HG02943 (cell line): Measurements from ENCODE around the gene COMMD4.

Experiments used
- ATAC-seq: cut with Tn5 transposase; IDR thresholded peaks from one replicate; pipeline ENCODE4 v1.9.1; 2021; ENCODE audit warnings: mild to moderate bottlenecking, low read depth, moderate library complexity; ENCODE audit not compliant: unreplicated experiment

The COMMD4 gene

GRCh38 chr15:75354454-75354853, 18.6 kb downstream of the COMMD4 start:
- no peak for ATAC-seq

GRCh38 chr15:75355369-75355768, 19.5 kb downstream of the COMMD4 start:
- no peak for ATAC-seq

DNA sequence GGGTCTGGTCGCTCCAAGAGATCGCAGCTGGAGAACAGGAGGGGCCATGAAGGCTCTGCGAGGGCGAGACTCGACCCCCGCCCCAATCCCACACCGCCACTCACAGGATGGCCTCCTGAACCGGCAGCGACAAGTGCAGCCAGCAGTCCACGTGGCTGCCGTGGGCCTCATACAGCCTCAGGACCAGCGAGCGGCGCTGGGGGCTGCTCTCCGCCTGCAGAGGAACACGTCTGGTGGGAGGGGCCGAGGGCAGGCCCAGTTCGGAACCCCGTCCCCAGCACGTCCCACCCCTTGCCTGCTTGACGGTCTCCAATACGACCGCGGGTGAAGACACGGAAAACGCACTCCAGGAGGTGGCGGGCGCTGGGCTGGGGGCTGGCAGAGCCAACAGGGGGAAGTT, 20.1 kb downstream of the COMMD4 start:
- no peak for ATAC-seq

GRCh38 chr15:75356517-75356916, 20.7 kb downstream of the COMMD4 start:
- no peak for ATAC-seq

- ATAC-seq = no peak
Observed at GRCh38 chr15:75357976-75358673, 22.3 kb downstream of the COMMD4 start.

GRCh38 chr15:75358771-75359536, 23.1 kb downstream of the COMMD4 start:
- ATAC-seq = no peak

GRCh38 chr15:75359537-75360250, 23.8 kb downstream of the COMMD4 start:
- no peak for ATAC-seq

- ATAC-seq = no peak
Observed at GRCh38 chr15:75360391-75360790, 24.5 kb downstream of the COMMD4 start.

DNA sequence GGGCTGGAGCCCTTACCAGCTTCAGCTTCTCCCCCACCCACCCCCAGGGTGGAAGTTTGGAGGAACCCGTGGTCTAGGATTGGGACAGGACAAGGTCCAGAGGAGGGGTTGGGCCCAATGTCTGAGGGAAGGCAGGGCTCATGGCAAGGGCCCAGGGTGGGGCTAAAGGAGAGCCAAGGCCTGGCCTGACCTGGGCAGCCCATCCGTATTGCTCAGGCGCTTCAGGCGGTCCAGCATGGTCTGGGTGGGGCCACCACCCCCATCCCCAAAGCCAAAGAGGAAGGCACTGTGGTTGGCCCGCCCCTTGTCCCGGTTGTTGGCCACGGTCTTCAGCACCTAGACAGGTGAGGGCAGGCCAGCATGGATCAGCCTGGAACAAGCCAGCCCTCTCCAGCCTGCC, 25.0 kb downstream of the COMMD4 start:
- no peak for ATAC-seq

DNA sequence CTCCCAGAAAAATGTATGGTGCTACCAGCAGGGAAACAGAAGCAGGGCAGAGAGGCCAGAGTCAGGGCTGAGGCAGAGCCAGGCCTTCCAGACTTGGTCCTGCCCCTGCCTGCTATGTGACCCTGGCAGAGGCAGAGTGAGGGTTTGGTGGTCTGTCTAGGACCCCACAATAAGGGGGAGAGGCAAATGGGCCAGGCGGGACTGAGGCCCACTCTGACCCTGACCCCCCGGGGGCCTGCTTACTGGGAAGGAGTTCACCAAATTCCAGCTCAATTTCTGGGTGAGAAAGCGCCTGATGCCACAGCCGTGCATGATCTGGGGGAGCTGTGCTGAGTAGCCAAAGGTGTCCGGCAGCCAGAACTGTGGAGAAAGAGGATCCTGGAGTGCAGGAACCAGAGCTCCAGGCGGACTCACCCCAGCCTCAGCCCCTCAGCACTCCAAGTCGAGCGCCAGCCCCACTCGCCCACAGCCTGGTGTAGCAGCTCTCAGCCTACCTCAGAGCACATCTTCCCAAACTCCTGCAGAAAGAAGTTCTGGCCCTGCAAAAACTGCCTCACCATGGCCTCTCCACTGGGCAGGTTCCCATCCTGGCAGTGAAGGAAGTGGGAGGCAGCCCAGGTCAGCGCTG, 25.6 kb downstream of the COMMD4 start:
- ATAC-seq = no peak

GRCh38 chr15:75361989-75362641, 26.3 kb downstream of the COMMD4 start:
- ATAC-seq = no peak

GRCh38 chr15:75362642-75363249, 26.9 kb downstream of the COMMD4 start:
- no peak for ATAC-seq

GRCh38 chr15:75363786-75364185, 27.9 kb downstream of the COMMD4 start:
- no peak for ATAC-seq

- ATAC-seq = no peak
Observed at GRCh38 chr15:75364881-75365280, 29.0 kb downstream of the COMMD4 start.

DNA sequence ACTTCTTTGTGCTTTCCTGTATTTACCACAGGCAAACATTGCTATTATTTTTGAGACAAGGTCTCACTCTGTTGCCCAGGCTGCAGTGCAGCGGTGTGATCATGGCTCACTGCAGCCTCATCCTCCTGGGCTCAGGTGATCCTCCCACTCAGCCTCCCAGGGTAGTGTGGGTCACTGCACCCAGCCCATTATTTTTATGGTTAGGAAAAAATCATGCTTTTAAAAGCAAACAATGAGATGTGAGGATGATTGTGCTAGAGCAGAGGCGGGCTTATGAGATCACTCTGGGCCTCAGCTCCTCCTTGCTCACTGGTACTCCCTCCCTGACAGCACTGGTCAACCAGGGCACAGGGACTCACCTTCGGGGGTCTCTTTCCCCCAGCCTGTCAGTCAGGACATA, 30.3 kb downstream of the COMMD4 start:
- ATAC-seq = no peak

DNA sequence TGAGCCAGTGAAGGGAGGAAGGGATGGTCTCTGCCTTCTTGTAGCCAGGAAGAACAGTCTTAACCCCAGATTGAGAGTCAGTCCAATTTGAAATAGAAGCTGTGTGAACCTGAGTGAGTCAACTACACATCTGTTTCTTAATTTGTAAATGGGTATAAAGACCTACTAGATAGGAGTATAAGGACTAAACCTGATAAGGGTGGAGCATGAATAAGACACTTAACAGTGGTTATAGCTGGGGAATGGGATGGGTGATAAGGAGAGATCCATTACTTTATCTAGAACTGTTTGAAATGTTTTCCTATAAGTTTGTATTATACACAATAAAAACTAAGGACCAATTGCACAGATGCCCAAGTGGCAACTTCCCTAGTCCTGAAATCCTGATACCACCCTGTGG, 31.1 kb downstream of the COMMD4 start:
- ATAC-seq = no peak

- ATAC-seq = no peak
Observed at GRCh38 chr15:75367406-75367912, 31.6 kb downstream of the COMMD4 start.

- peak; percentile 71 for ATAC-seq
Observed at GRCh38 chr15:75367913-75368688, 32.2 kb downstream of the COMMD4 start, which contains the start of gene MAN2C1. Gene MAN2C1, minus strand, starts transcription at chr15:75368607. Its CDS starts 24 bp downstream, at chr15:75368583.

DNA sequence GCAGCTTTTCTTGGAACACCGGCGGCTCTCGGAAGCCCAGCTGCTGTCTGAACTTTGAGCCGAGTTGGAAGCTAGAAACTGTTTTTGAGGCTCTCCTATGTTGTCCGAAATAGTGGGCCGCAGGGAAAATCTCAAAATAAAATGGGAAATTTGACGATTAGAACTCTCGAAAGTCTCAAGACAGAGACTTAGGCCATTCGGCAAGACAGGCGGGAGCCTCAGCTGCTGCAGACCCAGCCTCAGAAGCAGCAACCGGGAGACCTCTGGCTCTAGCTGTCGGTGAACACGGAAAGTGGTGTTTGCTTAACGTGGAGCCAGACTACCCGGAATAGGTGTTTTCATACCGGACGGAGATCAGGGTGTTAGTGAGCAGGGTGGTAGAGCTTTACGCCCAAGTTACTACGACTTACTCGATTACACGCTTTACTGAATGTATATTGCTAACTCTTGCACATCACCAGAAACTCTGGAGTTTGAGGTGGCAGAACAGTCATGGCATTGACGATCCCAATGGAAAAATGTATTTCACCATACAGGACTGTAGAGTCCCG, 32.9 kb downstream of the COMMD4 start:
- ATAC-seq = peak; percentile 17
